Cerebellar cortex (tissue), 1 donor: ENCODE measurements around the gene CFB.
"Not testable (repeated sequence)": the region's sequence is repeated elsewhere in the genome, so short reads cannot be mapped to it uniquely, and the experiment has no call there.

ENCODE experiments used
- DNase-seq: peaks from one replicate; pipeline ENCODE4 v3.0.0-alpha.2; 2015; ENCODE audit warnings: low spot score

The CFB gene

DNA sequence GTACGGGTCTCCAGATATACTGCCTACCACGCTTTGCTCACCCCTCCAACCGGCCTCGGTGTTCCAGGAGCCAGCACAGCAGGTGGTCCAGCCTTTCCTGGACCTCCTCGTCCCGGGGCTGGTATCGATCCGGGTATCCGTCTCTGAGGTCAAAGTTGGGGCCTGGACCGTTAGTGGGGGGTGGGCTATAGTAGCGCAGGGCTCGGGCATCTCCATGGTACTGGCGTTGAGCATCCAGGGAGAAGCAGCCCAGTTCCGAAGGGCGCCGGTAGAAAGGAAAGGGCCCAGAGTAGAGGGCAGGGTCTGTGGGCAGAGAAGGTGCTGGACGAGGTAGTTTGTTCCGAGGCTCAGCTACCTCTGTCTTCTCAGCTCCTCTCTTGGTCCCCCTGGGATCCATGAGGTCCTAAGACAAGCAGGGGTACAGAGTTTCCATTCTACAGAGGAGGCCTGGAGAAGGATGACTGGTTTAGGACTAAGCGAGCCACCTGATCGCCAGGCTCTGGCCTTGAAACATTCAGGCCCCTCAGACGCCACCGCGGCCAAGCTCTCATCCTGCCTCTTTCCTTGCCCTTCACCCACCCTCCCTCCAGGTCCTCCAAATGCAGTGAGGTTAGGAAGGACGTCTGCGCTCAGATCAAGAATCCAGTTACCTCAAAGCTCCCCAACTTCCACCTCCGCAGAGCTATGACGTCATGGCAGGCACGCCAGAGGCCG, 25.5 kb downstream of the CFB start:
- no peak for DNase-seq

- peak; percentile 99 for DNase-seq
These were observed 26.3 kb downstream of the CFB start, which contains the start of gene DXO for GRCh38 chr6:31971993-31972708. Gene DXO (minus strand): TSS chr6:31972138. CDS start chr6:31971675, 463 bp downstream.

DNA sequence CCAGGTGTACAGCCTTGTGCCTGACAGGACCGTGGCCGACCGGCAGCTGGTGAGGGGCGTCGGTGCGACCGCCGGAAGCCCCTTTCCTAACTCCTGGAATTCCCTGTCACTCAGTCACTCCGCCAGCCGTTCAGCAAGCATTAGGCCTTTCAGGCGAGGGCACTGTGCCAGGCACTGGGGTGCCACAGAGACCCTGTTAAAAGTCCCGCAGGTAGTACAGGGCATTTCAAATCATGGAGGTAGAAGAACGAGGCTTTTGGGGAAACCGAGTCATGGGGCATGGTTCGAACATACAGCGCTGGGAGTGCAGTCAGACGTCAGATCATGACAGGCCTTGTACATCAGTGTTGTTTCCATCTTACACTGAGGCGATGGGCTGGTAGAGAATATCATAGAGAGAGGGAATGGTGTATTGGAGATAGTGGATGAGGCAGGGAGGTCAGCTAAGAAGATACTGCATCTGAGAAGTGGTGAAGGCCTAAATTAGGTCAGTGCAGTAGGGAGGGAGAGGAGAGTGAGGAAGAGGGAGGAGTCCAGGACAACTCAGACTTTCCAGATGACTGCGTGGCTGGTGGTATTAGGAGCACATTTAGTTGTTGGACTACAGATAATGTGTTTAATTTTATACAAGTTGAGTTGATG, 26.9 kb downstream of the CFB start:
- no peak for DNase-seq

- not testable (repeated sequence) for DNase-seq
These were observed 30.2 kb downstream of the CFB start for GRCh38 chr6:31976065-31976464.

DNA sequence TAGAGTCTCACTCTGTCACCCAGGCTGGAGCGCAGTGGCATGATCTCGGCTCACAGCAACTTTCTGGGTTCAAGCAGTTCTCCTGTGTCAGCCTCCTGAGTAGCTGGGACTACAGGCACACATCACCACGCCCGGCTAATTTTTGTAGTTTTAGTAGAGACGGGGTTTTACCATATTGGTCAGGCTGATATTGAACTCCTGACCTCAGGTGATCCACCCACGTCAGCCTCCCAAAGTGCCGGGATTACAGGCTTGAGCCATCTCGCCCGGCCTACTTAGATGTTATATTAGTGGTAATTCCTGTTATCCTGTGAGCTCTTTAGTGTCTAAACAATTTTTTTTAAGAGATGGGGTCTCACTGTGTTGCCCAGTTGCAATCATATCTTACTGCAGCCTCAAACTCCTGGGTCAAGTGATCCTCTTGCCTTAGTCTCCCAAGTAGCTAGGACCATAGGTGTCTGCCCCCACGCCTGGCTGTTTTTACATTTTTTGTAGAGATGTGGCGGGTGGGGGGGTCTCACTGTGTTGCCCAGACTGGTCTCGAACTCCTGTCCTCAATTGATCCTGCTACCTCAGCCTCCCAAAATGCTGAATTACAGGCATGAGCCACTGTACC, 32.0 kb downstream of the CFB start:
- no peak for DNase-seq

- DNase-seq: no peak
These were observed 32.9 kb downstream of the CFB start for GRCh38 chr6:31978831-31979230.

- no peak for DNase-seq
These were observed 33.5 kb downstream of the CFB start for GRCh38 chr6:31979238-31979898.

DNA sequence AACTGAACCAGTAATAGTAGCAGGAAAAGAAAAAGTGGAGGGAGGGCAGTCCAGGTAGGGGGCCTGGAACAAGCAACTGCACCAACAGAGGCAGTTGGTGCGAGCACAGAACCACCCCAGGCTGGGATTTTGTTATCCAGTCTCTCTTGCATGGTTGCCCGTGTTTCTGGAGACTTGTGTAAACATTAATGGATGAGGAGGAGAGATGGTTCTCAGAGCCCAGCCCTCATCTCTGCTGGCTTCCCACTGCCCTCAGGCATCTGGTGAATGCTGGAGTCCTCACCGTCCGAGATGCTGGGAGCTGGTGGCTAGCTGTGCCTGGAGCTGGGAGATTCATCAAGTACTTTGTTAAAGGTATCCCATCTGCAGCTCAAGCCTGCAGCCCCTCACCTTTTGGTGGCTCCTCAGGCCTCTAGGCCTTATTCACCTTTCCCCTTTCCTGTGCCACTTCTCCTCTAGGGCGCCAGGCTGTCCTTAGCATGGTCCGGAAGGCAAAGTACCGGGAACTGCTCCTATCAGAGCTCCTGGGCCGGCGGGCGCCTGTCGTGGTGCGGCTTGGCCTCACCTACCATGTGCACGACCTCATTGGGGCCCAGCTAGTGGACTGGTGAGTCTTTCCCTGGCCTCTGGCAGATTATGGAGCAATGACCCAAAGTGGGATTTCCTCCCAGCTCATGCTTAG, 34.4 kb downstream of the CFB start:
- not testable (repeated sequence) for DNase-seq

DNA sequence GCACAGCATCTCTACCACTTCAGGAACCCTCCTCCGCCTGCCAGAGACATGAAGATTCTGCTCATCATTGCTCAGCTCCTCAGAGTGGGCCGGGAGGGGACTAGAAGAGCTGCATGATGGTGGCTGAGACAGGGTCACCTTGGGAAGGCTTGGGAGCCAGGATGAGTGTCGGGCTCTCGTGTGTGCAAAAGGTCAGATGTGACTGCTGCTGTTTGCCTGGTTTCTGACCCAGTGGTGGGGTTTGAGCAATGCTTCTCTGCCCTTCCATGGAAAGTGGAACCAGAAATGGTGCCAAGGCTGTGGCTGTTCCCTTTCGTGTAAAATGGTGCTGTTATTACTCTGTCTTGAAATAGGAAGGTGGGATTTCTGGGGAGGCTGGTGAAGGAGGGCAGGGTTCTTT, 35.1 kb downstream of the CFB start:
- DNase-seq: not testable (repeated sequence)

- not testable (repeated sequence) for DNase-seq
These were observed 35.8 kb downstream of the CFB start, which contains the start of gene C4A for GRCh38 chr6:31981744-31982143. Gene C4A (plus strand): TSS chr6:31982057. CDS start chr6:31982108, 51 bp downstream.

DNA sequence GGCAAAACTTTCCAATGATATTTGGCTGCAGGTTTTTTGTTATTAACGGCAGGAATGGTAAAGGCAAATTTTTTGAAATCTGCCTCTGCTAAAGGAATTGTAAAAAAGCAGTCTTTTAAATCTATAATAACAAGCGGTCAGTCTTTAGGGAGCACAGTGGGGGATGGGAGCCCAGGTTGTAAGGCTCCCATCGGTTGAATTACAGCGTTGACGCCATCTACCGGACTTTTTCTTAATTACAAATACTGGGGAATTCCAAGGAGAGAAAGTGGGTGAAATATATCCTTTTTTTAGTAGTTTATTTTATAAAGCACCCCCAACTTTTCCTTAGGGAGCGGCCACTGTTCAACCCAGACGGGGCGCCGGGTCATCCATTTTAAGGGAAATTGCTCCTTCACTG, 43.5 kb downstream of the CFB start:
- not testable (repeated sequence) for DNase-seq

DNA sequence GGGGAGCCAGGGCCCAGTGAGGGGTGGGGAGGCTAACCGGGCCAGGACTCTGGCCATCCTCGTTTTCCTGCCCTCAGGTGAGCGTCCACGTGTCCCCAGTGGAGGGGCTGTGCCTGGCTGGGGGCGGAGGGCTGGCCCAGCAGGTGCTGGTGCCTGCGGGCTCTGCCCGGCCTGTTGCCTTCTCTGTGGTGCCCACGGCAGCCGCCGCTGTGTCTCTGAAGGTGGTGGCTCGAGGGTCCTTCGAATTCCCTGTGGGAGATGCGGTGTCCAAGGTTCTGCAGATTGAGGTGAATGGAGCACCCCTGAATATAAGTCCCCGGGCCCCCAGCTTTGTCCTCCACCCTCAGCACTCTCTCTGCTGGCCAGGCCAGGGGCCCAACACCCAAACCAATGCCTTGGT, 48.5 kb downstream of the CFB start:
- DNase-seq: not testable (repeated sequence)

DNA sequence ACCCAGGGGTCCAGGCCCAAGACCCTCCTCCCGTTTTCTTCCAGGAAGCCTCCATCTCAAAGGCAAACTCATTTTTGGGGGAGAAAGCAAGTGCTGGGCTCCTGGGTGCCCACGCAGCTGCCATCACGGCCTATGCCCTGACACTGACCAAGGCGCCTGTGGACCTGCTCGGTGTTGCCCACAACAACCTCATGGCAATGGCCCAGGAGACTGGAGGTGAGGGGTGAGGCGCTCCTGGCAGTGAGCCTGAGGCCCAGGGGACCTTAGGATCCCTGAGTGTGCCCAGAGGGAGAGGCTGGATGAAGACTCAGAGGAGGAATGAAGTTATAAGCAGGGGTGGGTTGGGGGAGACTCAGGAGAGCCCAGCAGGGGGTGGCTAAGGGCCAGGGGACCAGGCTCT, 50.5 kb downstream of the CFB start:
- not testable (repeated sequence) for DNase-seq
